ENCODE measurements around the gene HBS1L. TPM values are rescaled to one million over a fixed set of nuclear protein-coding genes. Genes with fewer than 3 reads are reported as not detected.
A peak's percentile ranks its signal among the peaks of the same experiment; 100 is the strongest.

HBS1L gene
- 128 TPM for total RNA-seq

DNA sequence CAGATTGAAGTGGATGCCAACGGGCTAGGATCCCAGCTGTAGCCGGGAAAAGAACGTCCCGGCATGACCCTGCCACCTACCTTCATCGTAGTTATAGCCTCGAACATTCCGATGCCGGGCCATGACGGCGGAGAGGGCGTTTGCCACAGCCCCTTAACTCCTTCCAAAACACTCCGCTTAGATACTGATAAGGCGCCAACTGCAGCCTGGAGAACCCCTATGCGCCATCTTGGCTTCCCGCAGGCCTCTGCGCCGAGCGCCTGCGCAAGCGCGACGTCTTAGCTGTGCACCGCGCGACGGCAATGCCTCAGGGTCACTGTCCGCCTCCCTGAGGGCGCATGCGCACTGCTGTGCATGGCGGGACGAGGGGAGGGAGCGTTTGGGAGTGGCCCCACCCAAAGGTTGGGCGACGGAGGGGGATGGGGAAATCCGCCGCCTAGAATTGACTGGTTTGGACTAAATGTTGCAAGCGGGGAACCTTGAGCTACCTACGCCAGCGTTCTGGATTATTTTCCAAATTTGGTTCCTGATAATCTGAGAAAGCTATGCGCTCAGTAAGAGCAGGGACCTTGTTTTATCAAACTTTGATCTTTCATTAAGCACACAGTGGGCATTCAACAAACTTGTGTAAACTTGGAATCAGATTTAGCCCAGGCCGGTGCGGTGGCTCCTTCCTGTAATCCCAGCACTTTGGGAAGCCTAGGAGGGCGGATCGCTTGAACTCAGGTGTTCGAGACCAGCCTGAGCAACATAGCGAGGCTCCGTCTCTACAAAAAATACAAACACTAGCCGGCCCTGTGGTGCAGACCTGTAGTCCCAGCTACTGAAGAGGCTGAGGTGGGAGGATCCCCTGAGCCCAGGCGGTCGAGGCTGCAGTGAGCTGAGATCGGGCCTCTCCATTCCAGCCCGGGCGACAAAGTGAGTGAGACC is at the start of gene HBS1L:
HBS1L (minus strand) TSS at position 254 of the 930 bp plus-strand sequence; CDS start at position 123, 131 bp downstream.
- peak; percentile 96 for DNase-seq

DNA sequence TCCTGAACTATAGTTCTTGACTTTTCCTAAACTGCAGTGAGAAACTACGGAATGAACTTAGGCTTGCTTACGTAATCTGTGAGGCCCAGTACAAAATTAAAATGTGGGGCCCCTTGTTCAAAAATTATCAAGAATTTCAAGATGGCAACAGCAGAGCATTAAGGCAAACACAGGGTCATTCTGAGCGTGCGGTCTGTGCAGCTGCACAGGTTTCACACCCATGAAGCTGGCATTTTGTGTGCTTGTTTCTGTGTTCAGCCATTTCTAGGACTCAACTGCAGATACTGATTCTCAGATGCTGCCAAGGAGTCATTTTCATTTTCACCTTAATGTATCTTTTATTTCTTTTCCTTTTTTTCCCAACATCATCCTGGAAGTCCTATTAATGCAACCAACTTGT is 49.6 kb upstream of the HBS1L start:
- DNase-seq, result no peak

DNA sequence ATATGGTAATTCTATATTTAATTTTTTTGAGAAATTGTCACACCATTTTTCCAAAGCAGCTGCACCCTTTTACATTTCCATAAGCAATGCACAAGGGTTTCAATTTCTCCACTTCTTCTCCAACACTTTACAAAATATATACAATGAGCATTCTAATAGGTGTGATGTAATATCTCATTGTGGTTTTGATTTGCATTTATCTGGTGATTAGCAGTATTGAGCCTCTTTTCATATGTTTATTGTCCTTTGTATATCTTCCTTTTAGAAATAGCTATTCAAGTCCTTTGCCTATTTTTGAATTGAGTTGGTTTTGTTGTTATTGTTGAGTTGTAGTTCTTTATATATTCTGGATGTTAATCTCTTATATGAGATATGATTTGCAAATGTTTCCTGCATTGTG is 47.6 kb upstream of the HBS1L start:
- DNase-seq, result no peak

DNA sequence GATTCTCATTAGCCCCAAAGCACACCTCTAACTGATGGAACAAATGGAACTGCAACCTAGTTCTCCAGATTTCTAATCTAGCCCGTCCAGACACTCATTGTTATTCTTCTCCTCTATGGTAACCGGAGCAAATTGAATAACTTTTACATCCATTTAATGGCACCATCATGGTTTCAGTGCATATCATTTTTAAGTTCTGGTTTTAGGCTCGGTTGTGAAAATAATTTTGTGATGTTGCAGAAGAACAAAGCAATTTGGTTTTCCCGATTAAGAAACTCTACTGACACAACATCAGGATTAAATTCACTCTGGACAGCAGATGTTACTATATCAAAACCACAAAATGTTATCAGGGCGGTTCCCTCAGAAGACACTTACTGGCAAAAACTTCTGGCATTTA is 42.5 kb upstream of the HBS1L start:
- DNase-seq, result no peak

DNA sequence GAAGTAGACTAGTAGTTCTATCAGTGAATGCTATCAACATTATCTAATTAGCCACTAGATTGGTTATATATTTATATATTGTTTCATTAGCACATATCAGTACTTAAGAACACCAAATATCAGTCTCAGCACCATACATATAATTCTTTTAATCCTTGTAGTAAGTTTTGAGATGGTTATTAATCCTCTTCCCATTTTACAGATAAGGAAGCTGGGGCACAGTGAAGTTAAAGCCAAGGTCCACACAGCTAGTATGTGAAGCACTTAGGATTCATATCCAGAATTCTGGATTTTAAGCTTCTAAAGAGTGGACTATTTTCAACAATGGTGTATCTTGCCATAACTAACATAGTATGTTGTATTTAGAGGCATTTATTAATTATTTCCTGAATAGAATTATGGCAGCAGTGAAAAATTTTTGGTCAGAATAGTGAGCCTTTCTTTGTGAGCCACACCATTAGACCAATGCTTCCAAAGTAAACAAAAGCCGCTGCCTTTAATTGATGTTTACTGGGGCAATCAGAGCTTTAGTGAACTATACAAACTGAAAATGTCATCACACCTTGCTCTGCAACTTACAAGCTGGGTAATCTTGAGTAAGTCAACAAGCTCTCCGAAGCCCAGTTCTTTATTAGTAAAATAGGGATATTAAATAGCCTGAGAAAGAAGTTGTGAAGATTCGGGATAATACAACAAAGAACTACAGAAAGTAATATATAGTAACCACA is 41.9 kb upstream of the HBS1L start:
- no peak for DNase-seq

DNA sequence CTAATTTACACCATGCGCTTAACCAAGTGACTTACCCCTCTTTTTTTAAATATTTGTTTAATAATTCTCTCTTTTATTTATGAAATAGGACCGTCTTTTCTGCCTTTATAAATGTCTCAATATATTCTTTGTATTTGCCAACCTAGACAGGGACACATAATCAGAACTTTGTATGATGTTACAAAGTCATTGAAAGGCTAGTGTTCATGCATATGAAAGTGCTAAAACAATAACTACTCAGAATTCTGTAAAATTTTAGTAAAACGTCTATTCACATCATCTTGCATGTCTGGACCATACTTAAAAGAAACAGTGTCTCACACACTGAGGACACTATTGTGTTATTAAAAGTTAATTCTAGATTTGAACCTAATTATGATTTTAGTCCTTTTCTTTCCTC is 41.1 kb upstream of the HBS1L start:
- DNase-seq, result no peak

DNA sequence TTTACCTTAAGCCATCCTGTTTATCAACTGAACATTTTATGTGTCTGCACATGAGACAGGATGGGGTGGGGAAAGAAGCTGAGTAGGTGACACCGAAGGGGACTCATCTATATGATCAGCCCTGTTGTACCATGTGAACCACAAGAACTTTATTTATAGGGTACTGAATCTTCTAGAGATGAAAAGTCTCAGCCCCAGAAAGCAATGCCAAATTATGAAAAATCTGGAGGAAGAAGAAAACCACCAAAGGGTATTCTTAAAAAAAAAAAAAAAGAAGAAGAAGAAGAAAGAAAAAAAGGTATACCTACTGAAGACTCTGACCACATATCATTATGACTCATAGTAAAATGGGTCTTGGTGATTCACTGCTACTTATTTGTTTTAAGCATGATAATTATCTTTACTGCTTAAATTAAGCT is 39.8 kb upstream of the HBS1L start:
- DNase-seq, result no peak

DNA sequence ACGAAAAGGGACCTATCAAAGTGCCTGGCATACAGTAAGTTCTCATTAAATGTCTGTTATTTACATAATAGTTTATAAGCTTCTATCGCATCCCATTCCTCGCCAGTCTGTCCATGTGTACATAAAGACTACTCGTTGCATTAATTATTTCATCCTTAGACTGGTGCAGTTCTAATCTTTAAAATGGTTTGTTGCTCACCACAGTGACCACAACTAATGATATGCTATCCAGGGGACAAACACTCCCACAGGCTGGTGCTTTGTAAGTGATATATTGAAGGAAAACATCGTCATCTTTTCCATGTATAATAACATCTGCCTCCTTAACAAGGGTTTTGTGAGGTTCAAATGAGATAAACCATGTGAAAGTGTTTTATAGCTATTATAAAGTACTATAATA is 39.0 kb upstream of the HBS1L start:
- no peak for DNase-seq

DNA sequence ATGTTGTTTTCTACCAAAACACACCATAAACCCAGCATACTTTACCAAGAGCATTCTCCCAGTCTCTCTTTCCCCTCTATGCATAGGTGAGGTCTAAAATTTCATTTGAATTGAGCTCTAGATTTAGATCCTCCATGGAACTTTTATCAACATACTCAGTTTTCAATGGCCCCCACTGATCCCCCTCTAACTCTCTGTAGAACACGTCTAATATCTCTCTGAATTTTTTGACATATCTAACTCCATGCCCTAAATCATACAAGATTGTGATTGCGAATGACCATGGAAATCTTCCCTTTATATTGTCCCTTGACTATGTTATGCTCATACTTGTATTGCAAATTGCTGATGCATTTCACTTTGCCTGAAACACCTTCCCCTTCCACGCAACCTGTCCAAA is 38.1 kb upstream of the HBS1L start:
- DNase-seq, result no peak

DNA sequence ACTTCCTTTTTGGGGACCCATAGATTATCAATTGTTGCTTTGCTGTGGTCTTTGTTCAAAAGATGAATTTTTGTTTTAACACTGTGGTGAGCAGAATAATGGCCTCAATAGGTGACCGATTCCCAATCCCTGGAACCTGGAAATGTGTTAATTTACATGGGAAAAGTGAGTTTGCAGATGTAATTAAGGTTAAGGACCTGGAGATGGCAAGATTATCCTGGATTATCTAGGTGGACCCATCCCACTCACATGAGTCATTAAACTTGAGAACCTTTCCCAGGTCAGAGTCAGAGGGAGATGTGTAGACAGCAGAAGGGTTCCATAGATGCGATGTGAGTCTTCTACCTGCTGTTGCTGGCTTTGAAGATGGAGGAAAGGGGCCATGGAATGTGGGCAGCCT is 36.2 kb upstream of the HBS1L start:
- DNase-seq, result no peak

DNA sequence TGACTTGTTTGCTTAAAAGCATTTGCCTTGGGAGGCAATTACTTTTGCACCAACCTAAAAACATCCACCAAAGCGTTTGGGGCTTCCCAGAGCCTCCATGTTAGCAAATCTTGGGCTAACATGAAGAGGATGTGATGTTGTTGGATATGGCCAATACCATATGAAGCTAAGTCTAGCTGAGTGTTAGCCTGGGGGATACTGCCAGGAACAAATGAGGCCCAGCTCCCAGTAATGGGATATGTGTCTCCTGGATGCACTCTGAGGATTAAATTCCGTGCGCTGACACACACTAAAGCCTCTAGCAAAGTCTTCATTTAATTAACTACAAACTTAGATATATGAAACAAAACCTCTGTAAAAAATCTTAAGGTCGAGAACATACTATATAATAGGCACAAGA is 35.3 kb upstream of the HBS1L start:
- no peak for DNase-seq

DNA sequence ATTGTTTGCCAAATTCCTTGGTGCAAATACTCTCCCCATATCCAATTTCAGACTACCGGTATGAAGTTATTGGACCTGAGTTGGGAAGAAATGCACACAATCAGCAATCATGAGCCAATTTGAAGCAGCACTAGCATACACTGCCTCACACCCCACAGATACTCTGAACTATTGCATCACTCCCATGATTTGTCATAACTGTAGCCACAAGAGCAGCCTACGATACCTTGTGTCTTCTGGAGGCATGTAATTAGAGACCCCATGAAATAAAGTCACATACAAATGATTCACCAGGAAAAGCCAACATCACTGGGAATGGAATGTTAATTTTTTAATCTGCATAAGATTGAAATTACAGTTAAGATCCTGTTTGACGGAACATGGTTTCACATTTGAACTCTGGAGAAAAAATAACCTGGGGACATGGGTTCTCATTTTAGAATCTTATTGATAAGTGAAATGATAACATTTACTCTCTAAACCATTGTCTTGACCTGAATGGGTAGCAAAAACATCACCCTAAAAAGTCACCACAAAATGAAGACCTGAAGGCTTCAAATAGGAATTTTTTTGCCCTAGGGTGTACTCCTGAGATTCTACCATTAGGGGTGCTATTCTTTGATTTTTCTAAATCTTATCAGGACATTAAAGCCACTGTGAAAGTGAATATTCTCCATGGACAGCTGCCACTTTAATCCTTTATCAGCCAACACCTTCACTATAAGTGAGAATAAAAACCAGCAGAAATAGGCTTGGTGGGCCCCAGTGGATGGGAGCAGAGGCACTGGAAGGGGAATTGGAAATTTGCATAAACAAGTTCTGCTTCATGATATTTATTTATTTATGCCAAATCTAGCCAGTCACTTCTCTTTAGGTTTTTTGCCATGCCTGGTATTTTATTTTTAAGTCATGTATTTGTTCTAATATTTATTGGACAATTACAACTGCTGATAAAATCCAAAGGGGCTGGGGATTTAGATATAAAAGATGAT is 34.5 kb upstream of the HBS1L start:
- DNase-seq, result no peak

DNA sequence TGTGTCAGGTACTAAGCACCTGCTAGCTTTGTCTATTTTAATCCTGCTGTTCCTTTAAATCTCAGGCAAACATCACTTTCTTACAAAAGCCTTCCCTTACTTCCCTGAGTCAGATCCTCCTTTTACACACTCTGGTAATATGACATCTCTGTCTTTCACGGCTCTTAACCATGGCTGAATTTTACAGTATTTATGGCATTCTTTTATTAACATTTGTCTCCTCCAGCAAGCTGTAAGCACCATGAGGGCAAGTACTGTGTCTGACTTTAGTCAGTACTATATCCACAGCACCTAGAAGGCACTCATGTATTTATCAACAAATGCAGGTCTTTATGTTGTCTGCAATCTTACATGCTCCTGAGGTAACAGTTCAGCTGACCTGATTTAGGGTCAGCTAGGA is 33.7 kb upstream of the HBS1L start:
- DNase-seq, result no peak

DNA sequence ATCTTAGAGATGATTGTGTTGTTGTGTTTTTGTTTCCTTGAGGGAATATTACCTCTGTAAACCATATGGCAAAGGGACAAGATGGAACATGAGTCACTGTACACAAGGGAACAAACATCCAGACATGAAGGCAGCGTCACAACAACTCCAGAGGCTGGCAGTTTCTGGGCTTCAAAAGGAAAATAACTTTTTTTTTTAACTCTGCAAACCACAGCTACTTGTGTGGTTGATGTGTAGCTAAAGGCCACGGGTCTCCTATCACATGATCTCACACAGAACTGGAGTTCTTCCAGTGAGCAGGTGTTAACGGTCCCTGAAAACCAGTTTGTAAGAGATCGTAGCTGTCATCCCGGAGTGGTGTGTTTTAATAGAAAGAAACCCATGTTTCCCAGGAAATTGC is 33.2 kb upstream of the HBS1L start:
- no peak for DNase-seq

DNA sequence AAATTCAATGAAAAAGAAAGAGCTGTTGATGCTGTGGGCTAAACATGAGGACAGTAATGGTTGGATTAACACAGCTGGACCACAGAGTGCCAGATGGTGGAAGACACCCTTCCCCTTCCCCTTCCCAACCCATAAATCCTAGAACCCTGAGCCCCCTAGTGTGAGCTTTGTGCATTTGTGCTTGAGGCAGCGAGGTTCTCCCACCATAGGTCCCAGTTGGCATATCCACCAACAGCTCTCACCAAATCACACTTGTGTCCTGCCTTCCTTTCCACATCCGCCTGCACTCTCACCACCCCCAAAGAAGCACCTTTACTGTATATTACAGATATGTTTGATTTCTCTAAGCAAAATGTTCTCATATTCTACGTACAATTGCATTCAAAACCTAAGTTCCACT is 32.8 kb upstream of the HBS1L start:
- no peak for DNase-seq

DNA sequence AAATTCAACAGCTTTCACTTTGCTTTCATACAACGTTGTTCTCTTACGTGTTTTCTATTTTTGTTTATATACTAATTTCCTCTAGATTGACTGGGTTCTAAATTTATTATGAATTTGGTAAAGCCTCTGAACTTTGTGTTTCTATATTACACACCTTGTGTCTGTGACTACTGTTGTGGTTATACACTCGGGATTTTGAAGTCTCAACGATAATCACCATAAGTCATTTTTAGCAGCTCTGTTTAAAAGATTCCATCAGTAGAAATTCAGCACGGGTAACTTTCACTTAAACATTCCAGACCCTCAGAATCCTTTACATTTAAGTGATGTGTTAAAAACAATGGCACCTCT is 31.8 kb upstream of the HBS1L start:
- no peak for DNase-seq

DNA sequence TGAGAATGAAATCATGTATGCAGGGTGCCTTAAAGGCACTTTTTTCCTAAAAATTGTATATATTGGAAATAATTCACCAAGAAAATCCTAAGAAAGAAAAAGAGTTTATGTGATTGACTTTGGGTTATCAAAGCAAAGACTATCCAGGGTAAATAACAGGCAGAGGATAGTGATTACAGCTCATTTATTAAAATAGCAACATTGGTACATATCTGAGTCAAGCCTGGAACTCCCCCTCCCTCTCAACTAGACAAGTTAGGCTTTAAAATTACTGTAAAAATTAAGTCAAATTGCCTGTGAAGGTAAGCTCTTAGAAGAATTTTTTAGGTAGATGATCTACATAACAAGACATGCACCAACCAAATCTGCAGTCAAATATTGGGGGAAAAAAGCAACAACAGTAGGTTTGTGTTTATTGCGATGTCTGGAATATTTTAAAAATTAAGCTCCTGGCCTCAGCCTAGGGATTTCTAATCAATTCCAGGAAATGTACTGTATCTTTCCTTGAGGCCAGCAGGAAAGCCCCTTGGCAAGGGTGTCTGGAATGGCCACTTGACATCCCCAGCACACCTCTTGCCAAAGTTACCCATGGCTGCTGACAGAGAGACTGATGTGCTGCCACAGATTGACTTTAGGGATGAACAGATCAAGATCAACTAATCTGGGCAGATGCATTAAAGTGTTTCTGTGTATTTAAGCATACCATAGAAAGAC is 31.2 kb upstream of the HBS1L start:
- no peak for DNase-seq

DNA sequence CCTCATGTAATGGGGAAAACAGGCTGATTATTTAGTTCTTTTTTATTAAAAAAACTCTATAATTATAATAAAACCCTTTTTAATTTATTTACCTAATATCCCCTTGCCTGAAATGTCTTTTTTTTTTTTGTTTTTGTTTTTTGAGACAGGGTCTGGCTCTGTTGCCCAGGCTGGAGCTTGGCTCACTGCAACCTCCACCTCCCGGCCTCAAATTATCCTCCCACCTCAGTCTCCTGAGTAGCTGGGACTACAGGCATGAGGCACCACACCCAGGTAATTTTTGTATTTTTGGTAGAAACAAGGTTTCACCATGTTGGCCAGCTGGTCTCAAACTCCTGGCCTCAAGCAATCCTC is 30.3 kb upstream of the HBS1L start:
- no peak for DNase-seq

DNA sequence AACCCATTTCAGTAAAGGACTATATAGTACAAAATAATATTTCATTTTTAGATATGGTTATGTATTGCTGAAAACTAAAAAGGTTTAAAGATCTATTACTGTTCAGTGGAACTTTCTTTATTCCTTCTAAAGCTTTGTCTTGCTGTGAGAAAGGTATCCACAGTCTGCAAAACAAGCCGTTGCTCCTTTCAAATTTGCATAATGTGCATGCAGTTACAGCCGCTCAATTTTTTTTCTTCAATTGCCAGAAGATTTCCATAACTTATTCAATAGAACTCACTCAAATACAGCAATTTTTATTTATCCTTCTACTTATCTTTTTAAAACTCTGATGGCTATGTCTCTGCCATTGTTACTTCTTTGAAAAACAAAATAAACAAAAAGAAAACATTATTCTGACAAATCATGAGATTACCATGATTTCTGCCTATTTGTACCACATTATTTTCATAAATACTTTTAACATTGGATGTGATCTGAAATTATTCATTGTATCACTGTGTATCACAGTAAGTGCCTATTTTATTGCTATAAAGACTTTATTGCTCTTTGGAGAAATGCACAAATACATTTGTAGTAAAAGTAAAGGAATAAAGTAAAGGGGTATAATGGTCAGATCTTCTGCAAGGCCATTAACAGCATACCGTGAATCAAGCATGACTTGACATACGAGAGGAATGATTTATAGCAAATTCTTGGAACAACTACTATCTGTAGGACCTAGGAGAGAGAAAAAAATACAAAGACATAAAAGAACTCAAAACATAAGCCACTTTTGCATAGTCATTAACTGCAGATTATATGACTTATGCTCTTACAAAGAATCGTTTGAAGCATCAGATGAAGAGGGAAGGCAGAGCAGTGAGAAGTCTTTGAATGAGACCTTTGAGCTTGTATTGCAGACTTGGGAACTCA is 29.6 kb upstream of the HBS1L start:
- no peak for DNase-seq

DNA sequence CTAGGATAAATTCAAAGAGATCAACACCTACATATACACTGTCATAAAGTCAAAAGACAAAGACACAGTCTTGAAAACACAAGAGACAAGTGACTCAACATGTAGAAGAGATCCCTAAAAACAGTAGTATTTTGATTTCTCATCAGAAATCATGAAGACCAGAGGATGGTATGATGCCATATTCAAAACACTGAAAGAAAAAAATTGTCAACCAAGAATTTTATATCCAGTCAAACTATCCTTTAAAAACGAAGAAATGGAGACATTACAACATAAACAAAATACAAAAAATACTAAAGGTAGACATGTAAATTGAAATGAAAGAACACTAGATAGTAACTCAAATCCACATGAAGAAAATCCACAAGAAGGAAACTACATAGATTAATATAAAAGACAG is 27.3 kb upstream of the HBS1L start:
- DNase-seq, result no peak

DNA sequence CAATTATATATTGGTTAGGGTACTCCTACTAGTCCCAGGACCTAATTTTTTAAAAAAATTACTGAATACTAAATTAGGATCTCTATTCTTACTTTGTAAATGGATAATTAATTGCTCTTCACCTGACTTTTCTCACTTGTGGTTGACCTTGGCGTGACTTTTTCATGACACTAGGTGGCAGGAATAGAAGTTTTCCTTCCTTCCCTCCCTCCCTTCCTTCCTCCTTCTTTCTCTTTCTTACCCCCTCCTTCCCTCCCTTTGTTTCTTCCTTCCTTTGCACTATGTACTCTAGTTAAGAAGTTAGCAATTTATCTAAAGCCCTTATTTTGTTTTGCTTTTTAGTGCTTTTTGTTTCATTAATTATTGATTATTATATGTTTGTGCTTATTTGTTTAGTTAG is 20.4 kb upstream of the HBS1L start:
- no peak for DNase-seq
